C4-2B (cell line): ENCODE results near the gene CELA2A.

Experiments
- CTCF ChIP-seq: fragments of 450-650 bp; conservative IDR thresholded peaks from 2 replicates; pipeline ENCODE4 v1.5.1; 2017; ENCODE audit warnings: mild to moderate bottlenecking
- ZFX ChIP-seq: fragments of 450-650 bp; IDR thresholded peaks from 2 replicates; pipeline ENCODE4 v1.6.1; 2017

GRCh38 chr1:15436881-15437442 is 19.6 kb upstream of the CELA2A start:
- TF ChIP-seq CTCF: no peak
- TF ChIP-seq ZFX: no peak
